GM18909 (cell line): ENCODE data around the gene FAM163B.

Source experiments
- ATAC-seq: cut with Tn5 transposase; IDR thresholded peaks from one replicate; pipeline ENCODE4 v1.9.1; 2021; ENCODE audit warnings: mild to moderate bottlenecking; ENCODE audit not compliant: unreplicated experiment, poor library complexity

The FAM163B gene

GRCh38 chr9:133609311-133610098 lies at the start of gene FAM163B:
FAM163B (minus strand) TSS chr9:133609389; CDS start chr9:133580223, 29,166 bp downstream.
- ATAC-seq = no peak

GRCh38 chr9:133657120-133657661 lies 48.0 kb upstream of the FAM163B start:
- no peak for ATAC-seq

GRCh38 chr9:133656211-133657119 lies 47.3 kb upstream of the FAM163B start:
- no peak for ATAC-seq

- ATAC-seq = no peak
These were observed 46.5 kb upstream of the FAM163B start for GRCh38 chr9:133655701-133656100.

- no peak for ATAC-seq
These were observed 45.8 kb upstream of the FAM163B start for GRCh38 chr9:133654736-133655657.

- ATAC-seq = no peak
These were observed 44.4 kb upstream of the FAM163B start for GRCh38 chr9:133653638-133654037.

- ATAC-seq = no peak
These were observed 40.8 kb upstream of the FAM163B start for GRCh38 chr9:133650026-133650425.

GRCh38 chr9:133649194-133649593 lies 40.0 kb upstream of the FAM163B start:
- no peak for ATAC-seq

GRCh38 chr9:133647765-133648469 lies 38.7 kb upstream of the FAM163B start:
- no peak for ATAC-seq

GRCh38 chr9:133647148-133647547 lies 38.0 kb upstream of the FAM163B start:
- ATAC-seq = no peak

GRCh38 chr9:133645021-133645765 lies 36.0 kb upstream of the FAM163B start:
- no peak for ATAC-seq

- ATAC-seq = no peak
These were observed 35.0 kb upstream of the FAM163B start for GRCh38 chr9:133643978-133644760.

- no peak for ATAC-seq
These were observed 34.2 kb upstream of the FAM163B start for GRCh38 chr9:133643362-133643755.

- no peak for ATAC-seq
These were observed 33.6 kb upstream of the FAM163B start for GRCh38 chr9:133642708-133643361.

- no peak for ATAC-seq
These were observed 32.8 kb upstream of the FAM163B start for GRCh38 chr9:133641861-133642595.

GRCh38 chr9:133641396-133641655 lies 32.1 kb upstream of the FAM163B start:
- no peak for ATAC-seq
